Ishikawa (cell line): Measurements from ENCODE around the gene MORC4.

Source experiments
- CEBPB ChIP-seq: IDR thresholded peaks from 2 replicates; pipeline ENCODE4 v1.6.1; 2012
- CREB1 ChIP-seq: IDR thresholded peaks from 2 replicates; pipeline ENCODE4 v1.6.1; 2012; ENCODE audit warnings: low read depth
- EGR1 ChIP-seq: IDR thresholded peaks from 2 replicates; pipeline ENCODE4 v1.6.1; 2012
- EP300 ChIP-seq: IDR thresholded peaks from 2 replicates; pipeline ENCODE4 v1.6.1; 2012; ENCODE audit warnings: borderline replicate concordance
- NFIC ChIP-seq: IDR thresholded peaks from 2 replicates; pipeline ENCODE4 v1.6.1; 2012
- TAF1 ChIP-seq: IDR thresholded peaks from 2 replicates; pipeline ENCODE4 v1.6.1; 2012; ENCODE audit warnings: low read depth, mild to moderate bottlenecking
- TCF12 ChIP-seq: IDR thresholded peaks from 2 replicates; pipeline ENCODE4 v1.6.1; 2012; ENCODE audit warnings: low read depth
- YY1 ChIP-seq: IDR thresholded peaks from 2 replicates; pipeline ENCODE4 v1.6.1; 2012; ENCODE audit warnings: low read depth
- ZBTB7A ChIP-seq: IDR thresholded peaks from 2 replicates; pipeline ENCODE4 v1.6.1; 2012; ENCODE audit warnings: low read depth
- TF ChIP-seq, protein P1 (sequence below): IDR thresholded peaks from 2 replicates; pipeline ENCODE4 v1.6.1; 2012; ENCODE audit warnings: low read depth, mild to moderate bottlenecking
- TF ChIP-seq, protein P2 (sequence below): IDR thresholded peaks from 2 replicates; pipeline ENCODE4 v1.6.1; 2012

DNA sequence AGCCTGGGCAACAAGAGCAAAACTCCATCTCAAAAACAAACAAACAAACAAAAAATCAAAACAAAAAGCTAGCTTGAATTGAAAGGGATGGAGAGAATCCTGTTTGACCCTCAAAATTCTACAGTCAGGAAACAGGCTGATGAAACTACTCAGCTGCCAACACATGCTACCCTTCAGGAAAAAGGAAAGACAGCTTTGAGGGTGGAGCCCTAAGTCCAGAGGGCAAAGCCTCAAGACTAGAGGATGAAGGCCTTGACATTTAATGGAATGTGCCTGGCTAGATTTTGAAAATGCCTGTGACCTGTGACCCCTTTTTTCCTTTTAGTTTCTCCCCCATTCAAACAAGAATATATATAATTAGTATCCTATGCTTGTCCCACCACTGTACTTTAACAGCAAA, 27.1 kb downstream of the MORC4 start:
- TF ChIP-seq, protein P1, sequence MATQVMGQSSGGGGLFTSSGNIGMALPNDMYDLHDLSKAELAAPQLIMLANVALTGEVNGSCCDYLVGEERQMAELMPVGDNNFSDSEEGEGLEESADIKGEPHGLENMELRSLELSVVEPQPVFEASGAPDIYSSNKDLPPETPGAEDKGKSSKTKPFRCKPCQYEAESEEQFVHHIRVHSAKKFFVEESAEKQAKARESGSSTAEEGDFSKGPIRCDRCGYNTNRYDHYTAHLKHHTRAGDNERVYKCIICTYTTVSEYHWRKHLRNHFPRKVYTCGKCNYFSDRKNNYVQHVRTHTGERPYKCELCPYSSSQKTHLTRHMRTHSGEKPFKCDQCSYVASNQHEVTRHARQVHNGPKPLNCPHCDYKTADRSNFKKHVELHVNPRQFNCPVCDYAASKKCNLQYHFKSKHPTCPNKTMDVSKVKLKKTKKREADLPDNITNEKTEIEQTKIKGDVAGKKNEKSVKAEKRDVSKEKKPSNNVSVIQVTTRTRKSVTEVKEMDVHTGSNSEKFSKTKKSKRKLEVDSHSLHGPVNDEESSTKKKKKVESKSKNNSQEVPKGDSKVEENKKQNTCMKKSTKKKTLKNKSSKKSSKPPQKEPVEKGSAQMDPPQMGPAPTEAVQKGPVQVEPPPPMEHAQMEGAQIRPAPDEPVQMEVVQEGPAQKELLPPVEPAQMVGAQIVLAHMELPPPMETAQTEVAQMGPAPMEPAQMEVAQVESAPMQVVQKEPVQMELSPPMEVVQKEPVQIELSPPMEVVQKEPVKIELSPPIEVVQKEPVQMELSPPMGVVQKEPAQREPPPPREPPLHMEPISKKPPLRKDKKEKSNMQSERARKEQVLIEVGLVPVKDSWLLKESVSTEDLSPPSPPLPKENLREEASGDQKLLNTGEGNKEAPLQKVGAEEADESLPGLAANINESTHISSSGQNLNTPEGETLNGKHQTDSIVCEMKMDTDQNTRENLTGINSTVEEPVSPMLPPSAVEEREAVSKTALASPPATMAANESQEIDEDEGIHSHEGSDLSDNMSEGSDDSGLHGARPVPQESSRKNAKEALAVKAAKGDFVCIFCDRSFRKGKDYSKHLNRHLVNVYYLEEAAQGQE, result no peak
- TF ChIP-seq YY1 (no peak), TAF1 (no peak), EP300 (no peak), ZBTB7A (no peak), TCF12 (no peak), CREB1 (no peak), NFIC (no peak), EGR1 (no peak), CEBPB (no peak)
- TF ChIP-seq, protein P2, sequence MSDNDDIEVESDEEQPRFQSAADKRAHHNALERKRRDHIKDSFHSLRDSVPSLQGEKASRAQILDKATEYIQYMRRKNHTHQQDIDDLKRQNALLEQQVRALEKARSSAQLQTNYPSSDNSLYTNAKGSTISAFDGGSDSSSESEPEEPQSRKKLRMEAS, result no peak
